H1 (cell line): ENCODE data around the gene CD8B2.
A peak's percentile ranks its signal among the peaks of the same experiment; 100 is the strongest.

Source experiments
- ASH2L ChIP-seq: fragments of 200-600, 300-600 bp; sonication (generic); IDR thresholded peaks from one replicate; pipeline ENCODE4 v1.7.1; 2017; ENCODE audit warnings: low read length
- BACH1 ChIP-seq: IDR thresholded peaks from 2 replicates; pipeline ENCODE4 v1.6.1; 2012; ENCODE audit warnings: low read length, improper control_type of control experiment
- CBX5 ChIP-seq: fragments of 300-800, 300-1000 bp; sonication (generic); IDR thresholded peaks from 2 replicates; pipeline ENCODE4 v1.7.1; 2016; ENCODE audit warnings: antibody characterized with exemption, low read length, low read depth
- EP300 ChIP-seq, 2 experiments: IDR thresholded peaks; 1 replicate in 1 of 2; 2 replicates in 1 of 2; pipeline ENCODE4 v1.6.1; 2011 to 2012; ENCODE audit warnings: low read depth in 2 of 2, low read length in 2 of 2, mild to moderate bottlenecking in 2 of 2, borderline replicate concordance in 1 of 2, inconsistent platforms in 1 of 2, moderate library complexity in 1 of 2
- EZH2 ChIP-seq: fragments of 200-600 bp; sonication (generic); IDR thresholded peaks from 2 replicates; pipeline ENCODE4 v1.7.1; 2012; ENCODE audit warnings: low read depth, mild to moderate bottlenecking, moderate library complexity, low read length, inconsistent platforms; ENCODE audit not compliant: severe bottlenecking
- JUND ChIP-seq: IDR thresholded peaks from 2 replicates; pipeline ENCODE4 v1.6.1; 2011; ENCODE audit warnings: mild to moderate bottlenecking, improper control_type of control experiment, low read length
- KDM1A ChIP-seq: fragments of 200-600, 300-600 bp; sonication (generic); IDR thresholded peaks from 2 replicates; pipeline ENCODE4 v1.7.1; 2016; ENCODE audit warnings: mild to moderate bottlenecking, low read length, borderline replicate concordance
- MAFK ChIP-seq: IDR thresholded peaks from 2 replicates; pipeline ENCODE4 v1.6.1; 2012; ENCODE audit warnings: low read depth, mild to moderate bottlenecking, improper control_type of control experiment, low read length
- POLR2A ChIP-seq, 2 experiments: IDR thresholded peaks; 1 replicate in 1 of 2; 2 replicates in 1 of 2; pipeline ENCODE4 v1.6.1; 2011; ENCODE audit warnings: low read depth in 2 of 2, low read length in 2 of 2, mild to moderate bottlenecking in 2 of 2; ENCODE audit errors: control extremely low read depth in 1 of 2
- RFX5 ChIP-seq: IDR thresholded peaks from 2 replicates; pipeline ENCODE4 v1.6.1; 2011; ENCODE audit warnings: low read depth, low read length, improper control_type of control experiment, borderline replicate concordance
- TF ChIP-seq, protein P1 (sequence below), 3 experiments: IDR thresholded peaks; 1 replicate in 2 of 3; 2 replicates in 1 of 3; pipeline versions ENCODE4 v1.5.1 to v1.6.1; 2011; ENCODE audit warnings: low read length in 3 of 3, mild to moderate bottlenecking in 3 of 3, inconsistent platforms in 2 of 3, low read depth in 1 of 3, moderate library complexity in 1 of 3; ENCODE audit not compliant: insufficient read depth in 1 of 3; ENCODE audit errors: control extremely low read depth in 1 of 3
- TF ChIP-seq, protein P2 (sequence below): IDR thresholded peaks from 2 replicates; pipeline ENCODE4 v1.6.1; 2011; ENCODE audit warnings: low read depth, mild to moderate bottlenecking, low read length; ENCODE audit not compliant: insufficient read depth

DNA sequence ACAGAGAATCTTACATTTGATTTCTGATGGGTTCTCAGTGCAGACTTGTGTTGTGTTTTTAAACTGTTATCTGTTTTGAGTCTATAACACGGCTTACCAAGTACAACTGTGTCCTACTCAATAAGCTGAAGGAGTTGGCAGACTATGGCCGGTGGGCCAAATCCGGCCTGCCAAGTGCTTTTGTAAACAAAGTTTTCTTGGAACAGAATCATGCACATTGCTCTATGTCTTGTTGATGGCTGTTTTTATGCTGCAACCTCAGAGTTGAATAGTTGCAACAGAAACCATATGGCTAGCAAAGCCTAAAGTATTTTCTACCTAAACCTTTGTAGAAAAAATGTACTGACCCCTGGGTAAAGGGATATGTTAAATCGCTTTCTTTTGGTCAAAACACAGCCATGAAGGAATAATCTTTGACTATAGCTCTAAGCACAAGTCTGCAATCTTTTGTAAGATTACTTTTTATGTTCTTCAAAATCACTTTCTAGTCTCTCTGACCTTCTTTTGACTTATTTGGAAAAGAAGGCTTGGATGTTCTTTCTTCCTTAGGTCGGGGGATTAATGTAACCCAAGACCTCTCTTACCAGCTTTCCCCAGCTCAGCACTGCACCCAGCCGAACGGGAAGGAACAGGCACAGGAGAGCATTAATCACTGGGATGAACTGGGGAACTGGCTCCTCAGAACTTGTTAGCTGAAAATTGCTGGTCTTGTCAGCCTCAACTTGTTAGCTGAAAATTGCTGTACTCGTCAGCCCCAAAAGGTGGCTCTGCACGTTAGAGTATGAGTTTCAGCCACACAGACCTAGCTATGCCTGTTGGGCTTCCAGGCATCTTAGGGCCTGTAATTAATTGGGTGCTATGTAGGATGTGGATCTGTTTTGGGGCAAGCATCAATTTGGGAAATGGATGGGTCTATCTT, 75.4 kb downstream of the CD8B2 start:
- TF ChIP-seq, protein P1, sequence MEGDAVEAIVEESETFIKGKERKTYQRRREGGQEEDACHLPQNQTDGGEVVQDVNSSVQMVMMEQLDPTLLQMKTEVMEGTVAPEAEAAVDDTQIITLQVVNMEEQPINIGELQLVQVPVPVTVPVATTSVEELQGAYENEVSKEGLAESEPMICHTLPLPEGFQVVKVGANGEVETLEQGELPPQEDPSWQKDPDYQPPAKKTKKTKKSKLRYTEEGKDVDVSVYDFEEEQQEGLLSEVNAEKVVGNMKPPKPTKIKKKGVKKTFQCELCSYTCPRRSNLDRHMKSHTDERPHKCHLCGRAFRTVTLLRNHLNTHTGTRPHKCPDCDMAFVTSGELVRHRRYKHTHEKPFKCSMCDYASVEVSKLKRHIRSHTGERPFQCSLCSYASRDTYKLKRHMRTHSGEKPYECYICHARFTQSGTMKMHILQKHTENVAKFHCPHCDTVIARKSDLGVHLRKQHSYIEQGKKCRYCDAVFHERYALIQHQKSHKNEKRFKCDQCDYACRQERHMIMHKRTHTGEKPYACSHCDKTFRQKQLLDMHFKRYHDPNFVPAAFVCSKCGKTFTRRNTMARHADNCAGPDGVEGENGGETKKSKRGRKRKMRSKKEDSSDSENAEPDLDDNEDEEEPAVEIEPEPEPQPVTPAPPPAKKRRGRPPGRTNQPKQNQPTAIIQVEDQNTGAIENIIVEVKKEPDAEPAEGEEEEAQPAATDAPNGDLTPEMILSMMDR (IDR thresholded peaks at IDR 0.05; ENCODE audit: control extremely low read depth in 1 of 3, insufficient read depth in 1 of 3, low read depth in 1 of 3, low read length in 3 of 3) = peak in 2 of 3 experiments; percentile 33 to 42; a peak in 3 of 4 replicates
- TF ChIP-seq JUND (no peak), POLR2A (IDR thresholded peaks at IDR 0.05; ENCODE audit: control extremely low read depth in 1 of 2, low read depth in 2 of 2, low read length in 2 of 2) (no peak), BACH1 (no peak), EZH2 (no peak), MAFK (no peak), EP300 (IDR thresholded peaks at IDR 0.05; ENCODE audit: borderline replicate concordance in 1 of 2, low read depth in 2 of 2, low read length in 2 of 2) (no peak), ASH2L (no peak), CBX5 (no peak), RFX5 (no peak), KDM1A (no peak)
- TF ChIP-seq, protein P2, sequence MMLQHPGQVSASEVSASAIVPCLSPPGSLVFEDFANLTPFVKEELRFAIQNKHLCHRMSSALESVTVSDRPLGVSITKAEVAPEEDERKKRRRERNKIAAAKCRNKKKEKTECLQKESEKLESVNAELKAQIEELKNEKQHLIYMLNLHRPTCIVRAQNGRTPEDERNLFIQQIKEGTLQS = no peak
